Osteoblast (primary cell): ENCODE data around the gene MIER1. TPM values are rescaled to one million over a fixed set of nuclear protein-coding genes. Genes with fewer than 3 reads are reported as not detected.

Experiments used
- DNase-seq: peaks from one replicate; pipeline ENCODE4 v3.0.0; 2011; ENCODE audit warnings: low spot score, mixed read lengths; ENCODE audit not compliant: insufficient read length; ENCODE audit errors: missing footprints
- H2AFZ ChIP-seq: 2 replicates; pipeline ENCODE4 v1.6.0; 2011; ENCODE audit warnings: mild to moderate bottlenecking, low read length
- H3K27ac ChIP-seq: 2 replicates; pipeline ENCODE4 v1.5.1; 2011; ENCODE audit warnings: mild to moderate bottlenecking, low read depth, low read length, moderate library complexity
- H3K27me3 ChIP-seq: 2 replicates; pipeline ENCODE4 v1.6.0; 2012; ENCODE audit warnings: mild to moderate bottlenecking, control low read depth, inconsistent platforms, low read length, moderate library complexity; ENCODE audit not compliant: insufficient read depth
- H3K36me3 ChIP-seq: 2 replicates; pipeline ENCODE4 v1.5.1; 2011; ENCODE audit warnings: mild to moderate bottlenecking, low read length, control low read depth, moderate library complexity; ENCODE audit not compliant: insufficient read depth
- H3K4me1 ChIP-seq: 2 replicates; pipeline ENCODE4 v1.5.1; 2011; ENCODE audit warnings: mild to moderate bottlenecking, low read length, control low read depth, moderate library complexity; ENCODE audit not compliant: insufficient read depth
- H3K4me2 ChIP-seq: 2 replicates; pipeline ENCODE4 v1.6.0; 2011; ENCODE audit warnings: mild to moderate bottlenecking, low read length; ENCODE audit not compliant: insufficient read depth
- H3K4me3 ChIP-seq: fragments of 200-600 bp; sonication (generic); 3 replicates; pipeline ENCODE4 v1.5.1; 2012; ENCODE audit warnings: mild to moderate bottlenecking, low read length, inconsistent platforms; ENCODE audit not compliant: insufficient read depth
- H3K79me2 ChIP-seq: 2 replicates; pipeline ENCODE4 v1.6.0; 2012; ENCODE audit warnings: mild to moderate bottlenecking, low read length, control low read depth, inconsistent platforms; ENCODE audit not compliant: insufficient read depth
- H3K9me3 ChIP-seq: 2 replicates; pipeline ENCODE4 v1.5.1; 2011; ENCODE audit warnings: low read depth, low read length, control low read depth
- H4K20me1 ChIP-seq: 2 replicates; pipeline ENCODE4 v1.6.0; 2012; ENCODE audit warnings: mild to moderate bottlenecking, low read length, control low read depth; ENCODE audit not compliant: insufficient read depth
- CTCF ChIP-seq: IDR thresholded peaks from 2 replicates; pipeline ENCODE4 v1.5.1; 2011; ENCODE audit warnings: mild to moderate bottlenecking, low read depth, low read length, moderate library complexity; ENCODE audit errors: extremely low read depth
- total RNA-seq: library from RNA; depleted of rRNA; stranded (reverse); fragments of >200 nt; gene quantifications from 2 replicates; pipeline ENCODE4 v1.2.3, GENCODE V29; 2012

The MIER1 gene
- total RNA-seq, 1 donor: 53.2 TPM

- Histone ChIP-seq H3K9me3 (no peaks in the 10 kb centered on the region), H3K4me3 (no peak overlapping the region), H3K79me2 (peaks cover 89% of the 10 kb centered on the region), H3K27me3 (no peaks in the 10 kb centered on the region), H3K4me1 (peaks cover 31% of the 10 kb centered on the region), H3K36me3 (peaks cover 36% of the 10 kb centered on the region), H2AFZ (no peak overlapping the region), H4K20me1 (peaks cover 8% of the 10 kb centered on the region), H3K4me2 (no peak overlapping the region), H3K27ac (peak overlapping the region; percentile 81)
- TF ChIP-seq CTCF: no peak
- no peak for DNase-seq
Measured at GRCh38 chr1:66943361-66943969, 18.7 kb downstream of the MIER1 start.

GRCh38 chr1:66944330-66945274, 19.8 kb downstream of the MIER1 start:
- DNase-seq: peak; percentile 56
- peaks cover 47% of the 10 kb centered on the region for H3K36me3 ChIP-seq
- peaks cover 86% of the 10 kb centered on the region for H3K79me2 ChIP-seq
- H3K27ac ChIP-seq: peak overlapping the region; percentile 81
- peaks cover 8% of the 10 kb centered on the region for H4K20me1 ChIP-seq
- H3K4me2 ChIP-seq: no peak overlapping the region
- no peaks in the 10 kb centered on the region for H3K9me3 ChIP-seq
- peaks cover 29% of the 10 kb centered on the region for H3K4me1 ChIP-seq
- TF ChIP-seq CTCF: no peak
- no peaks in the 10 kb centered on the region for H3K27me3 ChIP-seq
- no peak overlapping the region for H3K4me3 ChIP-seq
- H2AFZ ChIP-seq: no peak overlapping the region

GRCh38 chr1:66945316-66945715, 20.5 kb downstream of the MIER1 start:
- Histone ChIP-seq H3K36me3 (peaks cover 49% of the 10 kb centered on the region), H3K79me2 (peaks cover 82% of the 10 kb centered on the region), H3K4me3 (no peak overlapping the region), H3K4me1 (peaks cover 28% of the 10 kb centered on the region), H3K9me3 (no peaks in the 10 kb centered on the region), H3K27me3 (no peaks in the 10 kb centered on the region), H4K20me1 (peaks cover 8% of the 10 kb centered on the region), H3K27ac (peak overlapping the region; percentile 81), H3K4me2 (no peak overlapping the region), H2AFZ (no peak overlapping the region)
- DNase-seq: no peak
- TF ChIP-seq CTCF: no peak

GRCh38 chr1:66947267-66947666, 22.5 kb downstream of the MIER1 start:
- Histone ChIP-seq H3K9me3 (no peaks in the 10 kb centered on the region), H3K27ac (peak overlapping the region; percentile 1), H3K4me3 (no peak overlapping the region), H3K4me2 (no peak overlapping the region), H3K4me1 (peaks cover 24% of the 10 kb centered on the region), H2AFZ (no peak overlapping the region), H3K36me3 (peaks cover 46% of the 10 kb centered on the region), H3K27me3 (no peaks in the 10 kb centered on the region), H4K20me1 (peaks cover 8% of the 10 kb centered on the region), H3K79me2 (peaks cover 74% of the 10 kb centered on the region)
- TF ChIP-seq CTCF: no peak
- peak; percentile 34 for DNase-seq
